ENCODE data around the gene MYLK3. TPM values are rescaled to one million over a fixed set of nuclear protein-coding genes. Genes with fewer than 3 reads are reported as not detected.
"Not testable (repeated sequence)": the region's sequence is repeated elsewhere in the genome, so short reads cannot be mapped to it uniquely, and the experiment has no call there.

The MYLK3 gene
- total RNA-seq, 4 donors from 2014 or later: 0.11 to 0.86 (median 0.19) TPM; not detected in 1

DNA sequence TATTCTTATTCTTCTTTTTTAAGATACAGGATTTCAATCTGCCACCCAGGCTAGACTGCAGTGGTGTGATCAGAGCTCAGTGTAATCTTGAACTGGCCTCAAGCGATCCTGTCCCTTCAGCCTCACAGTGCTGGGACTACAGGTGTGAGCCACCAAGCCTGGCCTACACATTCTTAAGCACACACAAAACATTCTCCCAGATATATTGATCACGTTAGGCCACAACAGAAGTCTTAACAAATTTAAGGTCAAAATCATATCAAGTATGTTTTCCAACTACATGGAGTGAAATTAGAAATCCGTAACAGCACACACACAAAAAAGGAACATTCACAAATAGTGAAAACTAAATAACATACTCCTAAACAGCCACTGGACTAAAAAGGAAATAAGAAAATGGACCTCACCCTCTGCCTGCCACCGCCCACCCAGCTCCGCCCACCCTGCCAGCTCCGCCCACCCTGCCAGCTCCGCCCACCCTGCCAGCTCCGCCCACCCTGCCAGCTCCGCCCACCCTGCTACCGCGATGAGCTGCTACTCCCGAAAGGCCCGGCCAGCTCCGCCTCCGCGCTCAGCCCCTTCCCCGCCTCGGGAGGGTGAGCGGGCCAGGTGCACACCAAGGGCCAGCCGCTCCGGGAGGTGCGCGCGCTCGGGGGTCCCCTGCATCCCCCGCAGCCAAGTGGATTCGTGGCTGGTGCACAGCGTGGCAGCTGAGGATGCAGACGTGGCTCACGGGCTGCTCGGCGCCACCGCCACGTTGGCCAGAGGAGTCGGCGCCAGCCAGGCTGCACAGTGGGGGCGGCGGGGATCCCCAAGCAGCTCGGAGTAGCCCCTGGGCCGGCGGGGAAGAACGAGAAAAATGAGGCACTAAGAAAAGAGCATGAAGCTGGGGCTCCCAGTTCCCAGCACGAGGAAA, 41.6 kb upstream of the MYLK3 start:
- no peak for TF ChIP-seq POLR2A (IDR thresholded peaks at IDR 0.05)
- TF ChIP-seq, protein P1, sequence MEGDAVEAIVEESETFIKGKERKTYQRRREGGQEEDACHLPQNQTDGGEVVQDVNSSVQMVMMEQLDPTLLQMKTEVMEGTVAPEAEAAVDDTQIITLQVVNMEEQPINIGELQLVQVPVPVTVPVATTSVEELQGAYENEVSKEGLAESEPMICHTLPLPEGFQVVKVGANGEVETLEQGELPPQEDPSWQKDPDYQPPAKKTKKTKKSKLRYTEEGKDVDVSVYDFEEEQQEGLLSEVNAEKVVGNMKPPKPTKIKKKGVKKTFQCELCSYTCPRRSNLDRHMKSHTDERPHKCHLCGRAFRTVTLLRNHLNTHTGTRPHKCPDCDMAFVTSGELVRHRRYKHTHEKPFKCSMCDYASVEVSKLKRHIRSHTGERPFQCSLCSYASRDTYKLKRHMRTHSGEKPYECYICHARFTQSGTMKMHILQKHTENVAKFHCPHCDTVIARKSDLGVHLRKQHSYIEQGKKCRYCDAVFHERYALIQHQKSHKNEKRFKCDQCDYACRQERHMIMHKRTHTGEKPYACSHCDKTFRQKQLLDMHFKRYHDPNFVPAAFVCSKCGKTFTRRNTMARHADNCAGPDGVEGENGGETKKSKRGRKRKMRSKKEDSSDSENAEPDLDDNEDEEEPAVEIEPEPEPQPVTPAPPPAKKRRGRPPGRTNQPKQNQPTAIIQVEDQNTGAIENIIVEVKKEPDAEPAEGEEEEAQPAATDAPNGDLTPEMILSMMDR (IDR thresholded peaks at IDR 0.05): no peak
- H3K4me3 ChIP-seq (ENCODE audit: low read depth, poor library complexity, severe bottlenecking): peak overlapping the region; percentile 64
- peak; percentile 55 to 90 for DNase-seq (ENCODE audit: low spot score in 2 of 2)
- WGBS, 2 donors: 8 to 13% methylated on average over 26 to 43 of the region's 43 CpGs
- intact Hi-C loops (cut with DNase I; ENCODE audit: low total_unique reads): no loop called here

DNA sequence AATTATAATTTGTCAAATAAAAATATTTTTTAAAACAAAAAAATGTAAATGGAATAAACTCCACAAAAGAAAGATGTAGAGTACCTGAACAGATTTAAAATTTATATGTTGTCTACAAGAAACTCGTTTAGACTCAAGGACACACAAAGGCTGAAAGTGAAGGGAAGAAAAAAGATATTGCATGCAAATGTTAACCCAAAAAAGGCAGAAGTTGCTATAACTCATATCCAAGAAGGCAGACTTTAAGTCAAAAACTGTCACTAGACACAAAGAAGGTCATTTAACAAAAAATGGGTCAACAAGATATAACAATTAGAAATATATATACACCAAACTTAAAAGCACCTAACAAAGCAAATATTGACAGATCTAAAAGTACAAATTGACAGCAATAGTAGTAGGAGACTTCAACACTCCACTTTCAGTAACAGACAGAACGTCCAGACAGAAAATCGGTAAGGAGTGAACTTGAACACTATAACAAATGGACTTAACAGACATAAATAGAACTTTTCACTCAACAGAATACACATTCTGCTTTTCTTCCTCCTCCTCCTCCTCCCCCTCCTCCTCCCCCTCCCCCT, 40.8 kb upstream of the MYLK3 start:
- 77 to 78% methylated on average over 3 of the region's 3 CpGs for WGBS, 2 donors
- no peak for DNase-seq (ENCODE audit: low spot score in 2 of 2)
- intact Hi-C loops (cut with DNase I; ENCODE audit: low total_unique reads): no loop called here
- H3K4me3 ChIP-seq (ENCODE audit: low read depth, poor library complexity, severe bottlenecking): no peak overlapping the region
- TF ChIP-seq POLR2A (IDR thresholded peaks at IDR 0.05): no peak
- TF ChIP-seq, protein P1 (IDR thresholded peaks at IDR 0.05): no peak

DNA sequence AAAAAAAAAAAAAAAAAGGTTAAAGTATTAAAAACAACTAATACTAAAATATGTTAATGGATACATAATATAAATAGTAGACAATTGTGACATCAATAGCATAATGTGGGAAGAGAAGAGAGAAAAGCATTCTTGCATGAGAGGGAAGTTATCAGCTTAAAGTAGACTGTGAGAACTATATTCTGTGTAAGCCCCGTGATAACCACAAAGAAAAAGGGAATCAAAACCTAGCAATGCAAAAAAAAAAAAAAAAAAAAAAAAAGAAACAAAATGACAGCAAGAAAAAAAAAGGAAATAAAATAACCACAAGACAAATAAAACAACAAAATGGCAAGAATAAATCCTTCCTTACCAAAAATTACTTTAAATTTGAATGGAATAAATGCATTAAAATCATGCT, 39.8 kb upstream of the MYLK3 start:
- DNase-seq (ENCODE audit: low spot score in 2 of 2): no peak
- H3K4me3 ChIP-seq (ENCODE audit: low read depth, poor library complexity, severe bottlenecking): no peak overlapping the region
- no peak for TF ChIP-seq POLR2A (IDR thresholded peaks at IDR 0.05)
- TF ChIP-seq, protein P1 (IDR thresholded peaks at IDR 0.05): no peak
- intact Hi-C loops (cut with DNase I; ENCODE audit: low total_unique reads): no loop called here
- WGBS, 2 donors: 54 to 93% methylated on average over 1 of the region's 1 CpG

DNA sequence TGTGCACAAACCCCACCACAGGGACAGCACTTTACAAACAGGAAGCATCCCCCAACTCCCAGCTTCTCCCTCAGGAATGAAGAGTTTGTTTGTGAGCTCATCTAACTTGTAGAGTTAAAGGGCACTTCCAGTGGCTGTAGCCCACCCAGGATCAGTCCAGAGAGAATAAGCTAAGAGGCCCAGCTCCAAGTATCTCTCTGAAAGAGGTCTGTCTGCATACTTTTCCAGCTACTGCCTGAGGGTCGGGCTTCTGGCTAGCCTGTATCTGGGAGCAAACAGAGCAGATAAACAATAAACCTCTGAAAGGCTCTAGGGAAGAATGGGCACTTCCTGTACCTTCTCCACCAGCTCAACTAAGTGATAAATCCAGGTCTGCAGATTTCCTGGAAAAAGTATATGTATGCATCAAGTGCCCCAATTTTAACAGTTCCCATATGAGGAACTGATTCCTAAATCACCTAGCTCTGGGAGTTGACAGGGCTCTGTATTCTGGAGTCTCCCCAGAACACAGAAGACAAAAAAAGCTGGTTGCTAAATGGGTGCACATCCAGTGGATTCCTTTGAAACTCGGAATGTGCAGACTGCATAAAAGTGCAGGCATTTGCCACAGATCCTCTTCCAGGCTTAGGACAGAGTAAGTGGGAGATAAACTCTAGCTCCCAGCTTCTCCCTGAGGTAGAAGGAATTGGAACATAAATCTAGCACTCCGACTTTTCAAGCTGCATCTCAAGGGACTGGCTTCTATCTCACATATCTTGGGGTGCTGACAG, 37.1 kb upstream of the MYLK3 start:
- TF ChIP-seq POLR2A (IDR thresholded peaks at IDR 0.05): no peak
- TF ChIP-seq, protein P1 (IDR thresholded peaks at IDR 0.05): no peak
- H3K4me3 ChIP-seq (ENCODE audit: low read depth, poor library complexity, severe bottlenecking): no peak overlapping the region
- no peak for DNase-seq (ENCODE audit: low spot score in 2 of 2)
- 45 to 54% methylated on average over 3 of the region's 3 CpGs for WGBS, 2 donors
- intact Hi-C loops (cut with DNase I; ENCODE audit: low total_unique reads): no loop called here

DNA sequence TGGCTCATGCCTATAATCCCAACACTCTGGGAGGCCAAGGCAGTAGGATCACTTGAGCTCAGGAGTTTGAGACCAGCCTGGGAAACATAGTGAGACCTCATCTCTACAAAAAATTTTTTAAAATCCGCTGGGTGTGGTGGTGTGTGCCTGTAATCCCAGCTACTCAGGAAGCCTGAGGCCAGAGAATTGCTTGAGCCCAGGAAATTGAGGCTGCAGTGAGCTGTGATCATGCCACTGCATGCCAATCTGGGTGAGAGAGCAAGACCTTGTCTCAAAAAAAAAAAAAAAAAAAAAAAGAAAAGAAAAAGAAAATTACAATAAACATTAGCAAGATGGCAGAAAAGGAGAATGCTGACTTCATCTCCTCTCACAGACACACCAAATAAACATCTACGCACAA, 36.4 kb upstream of the MYLK3 start:
- intact Hi-C loops (cut with DNase I; ENCODE audit: low total_unique reads); H3K4me3 ChIP-seq (ENCODE audit: low read depth, poor library complexity, severe bottlenecking); DNase-seq (ENCODE audit: low spot score in 2 of 2): not testable (repeated sequence)
- 68 to 87% methylated on average over 2 of the region's 2 CpGs for WGBS, 2 donors

DNA sequence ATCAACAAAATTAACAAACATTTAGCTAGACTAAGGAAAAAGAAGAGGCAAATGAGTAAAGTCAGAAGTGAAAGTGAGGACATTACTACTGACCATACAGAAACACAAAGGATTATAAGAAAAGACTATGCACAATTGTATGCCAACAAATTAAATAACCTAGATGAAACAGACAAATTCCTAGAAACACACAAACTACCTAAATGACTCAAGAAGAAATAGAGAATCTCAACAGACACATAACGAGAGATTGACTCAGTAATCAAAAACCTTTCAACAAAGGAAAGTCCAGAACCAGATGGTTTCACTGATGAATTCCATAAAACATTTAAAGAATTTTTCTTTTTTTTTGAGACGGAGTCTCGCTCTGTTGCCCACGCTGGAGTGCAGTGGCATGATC, 35.7 kb upstream of the MYLK3 start:
- no peak for DNase-seq (ENCODE audit: low spot score in 2 of 2)
- intact Hi-C loops (cut with DNase I; ENCODE audit: low total_unique reads): no loop called here
- 65 to 80% methylated on average over 4 of the region's 4 CpGs for WGBS, 2 donors
- TF ChIP-seq, protein P1 (IDR thresholded peaks at IDR 0.05): no peak
- no peak for TF ChIP-seq POLR2A (IDR thresholded peaks at IDR 0.05)
- no peak overlapping the region for H3K4me3 ChIP-seq (ENCODE audit: low read depth, poor library complexity, severe bottlenecking)

Data from lower leg skin (tissue), 4 donors.